D721Med (cell line): Measurements from ENCODE around the gene CTCF.

Experiments
- DNase-seq: peaks from one replicate; pipeline ENCODE4 v3.0.0; 2011; ENCODE audit warnings: low spot score; ENCODE audit not compliant: insufficient read length
- FAIRE-seq: peaks from 2 replicates; lab custom pipeline; 2011; peaks lifted over from hg19 to GRCh38; lab: Jason Lieb, UNC
- TF ChIP-seq, protein P1 (sequence below): IDR thresholded peaks from 2 replicates; pipeline ENCODE4 v1.5.1; 2012; ENCODE audit warnings: mild to moderate bottlenecking, control low read depth; ENCODE audit not compliant: insufficient read depth; ENCODE audit errors: missing control alignments

Gene CTCF

DNA sequence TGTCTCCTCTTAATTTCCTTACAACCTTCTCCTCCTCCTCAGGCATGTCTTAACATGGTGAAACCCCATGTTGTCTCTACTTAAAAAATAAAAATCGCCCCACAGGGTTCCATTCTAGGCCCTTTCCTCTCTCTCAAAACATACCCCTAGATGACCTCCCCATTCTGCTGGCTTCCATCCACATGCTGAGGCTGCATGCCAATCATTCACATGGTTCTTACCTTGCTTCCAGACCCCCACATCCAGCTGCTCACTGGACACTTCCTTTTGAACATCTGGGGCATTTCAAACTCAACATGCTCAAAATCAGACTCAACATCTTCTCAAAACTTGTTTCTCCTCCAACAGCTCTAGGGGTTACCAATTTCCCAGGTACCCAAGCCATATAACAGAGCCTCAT is 12.4 kb upstream of the CTCF start:
- FAIRE-seq, result no peak
- no peak for DNase-seq
- TF ChIP-seq, protein P1, sequence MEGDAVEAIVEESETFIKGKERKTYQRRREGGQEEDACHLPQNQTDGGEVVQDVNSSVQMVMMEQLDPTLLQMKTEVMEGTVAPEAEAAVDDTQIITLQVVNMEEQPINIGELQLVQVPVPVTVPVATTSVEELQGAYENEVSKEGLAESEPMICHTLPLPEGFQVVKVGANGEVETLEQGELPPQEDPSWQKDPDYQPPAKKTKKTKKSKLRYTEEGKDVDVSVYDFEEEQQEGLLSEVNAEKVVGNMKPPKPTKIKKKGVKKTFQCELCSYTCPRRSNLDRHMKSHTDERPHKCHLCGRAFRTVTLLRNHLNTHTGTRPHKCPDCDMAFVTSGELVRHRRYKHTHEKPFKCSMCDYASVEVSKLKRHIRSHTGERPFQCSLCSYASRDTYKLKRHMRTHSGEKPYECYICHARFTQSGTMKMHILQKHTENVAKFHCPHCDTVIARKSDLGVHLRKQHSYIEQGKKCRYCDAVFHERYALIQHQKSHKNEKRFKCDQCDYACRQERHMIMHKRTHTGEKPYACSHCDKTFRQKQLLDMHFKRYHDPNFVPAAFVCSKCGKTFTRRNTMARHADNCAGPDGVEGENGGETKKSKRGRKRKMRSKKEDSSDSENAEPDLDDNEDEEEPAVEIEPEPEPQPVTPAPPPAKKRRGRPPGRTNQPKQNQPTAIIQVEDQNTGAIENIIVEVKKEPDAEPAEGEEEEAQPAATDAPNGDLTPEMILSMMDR, result no peak

DNA sequence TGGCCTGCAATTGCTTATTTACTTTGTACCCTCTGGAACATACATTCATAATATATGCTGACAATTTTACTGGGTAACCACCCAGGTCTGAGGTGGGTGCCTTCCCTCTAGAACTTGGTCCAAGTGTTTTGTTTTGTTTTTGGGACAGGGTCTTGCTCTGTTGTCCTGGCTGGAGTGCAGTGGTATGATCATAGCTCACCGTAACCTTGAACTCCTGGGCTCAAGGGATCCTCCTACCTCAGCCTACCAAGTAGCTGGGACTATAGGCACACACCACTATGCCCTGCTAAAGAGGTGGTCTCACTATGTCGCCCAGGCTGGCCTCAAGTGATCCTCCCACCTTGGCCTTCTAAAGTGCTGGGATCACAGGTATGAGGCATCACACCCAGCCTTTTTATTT is 11.2 kb upstream of the CTCF start:
- FAIRE-seq, result no peak
- TF ChIP-seq, protein P1, result no peak
- DNase-seq, result no peak

DNA sequence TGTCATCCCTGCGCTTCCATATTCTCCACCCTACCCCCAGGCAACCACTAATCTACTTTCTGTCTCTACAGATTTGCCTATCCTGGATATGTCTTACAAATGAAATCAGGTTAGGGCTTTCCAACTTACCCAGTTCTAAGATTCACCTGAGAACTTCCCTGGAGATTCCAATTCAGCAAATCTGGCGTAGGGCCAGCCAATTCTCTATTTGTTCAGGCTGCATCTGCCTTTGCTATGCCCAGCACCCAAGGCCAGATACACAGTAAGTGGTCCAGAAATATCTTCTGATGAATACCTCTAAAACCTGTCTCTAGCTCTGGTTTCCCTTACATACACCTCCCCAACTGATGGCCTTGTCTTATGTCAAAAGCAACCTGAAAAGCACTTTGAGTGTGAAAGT is 10.4 kb upstream of the CTCF start:
- no peak for DNase-seq
- FAIRE-seq, result no peak
- TF ChIP-seq, protein P1, result no peak

DNA sequence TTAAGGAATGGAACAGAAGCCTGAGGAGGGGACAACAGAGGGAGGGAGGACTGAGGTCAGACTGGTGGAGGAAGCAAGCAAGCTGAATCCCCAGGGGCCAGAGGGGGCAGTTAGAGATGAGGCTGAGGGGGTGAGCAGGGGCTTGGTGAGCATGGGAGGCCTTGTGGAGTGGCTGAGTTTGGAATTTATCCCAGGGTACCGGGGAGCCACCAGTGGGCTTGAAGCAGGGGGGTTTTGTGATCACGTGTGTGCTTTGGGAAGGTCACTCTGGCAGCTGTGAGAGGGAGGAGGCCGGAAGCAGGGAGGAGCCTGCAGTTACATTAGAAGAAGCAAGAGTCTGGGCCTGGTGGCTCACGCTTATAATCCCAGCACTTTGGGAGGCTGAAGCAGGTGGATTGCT is 9.8 kb upstream of the CTCF start:
- TF ChIP-seq, protein P1, result no peak
- FAIRE-seq, result no peak
- no peak for DNase-seq

DNA sequence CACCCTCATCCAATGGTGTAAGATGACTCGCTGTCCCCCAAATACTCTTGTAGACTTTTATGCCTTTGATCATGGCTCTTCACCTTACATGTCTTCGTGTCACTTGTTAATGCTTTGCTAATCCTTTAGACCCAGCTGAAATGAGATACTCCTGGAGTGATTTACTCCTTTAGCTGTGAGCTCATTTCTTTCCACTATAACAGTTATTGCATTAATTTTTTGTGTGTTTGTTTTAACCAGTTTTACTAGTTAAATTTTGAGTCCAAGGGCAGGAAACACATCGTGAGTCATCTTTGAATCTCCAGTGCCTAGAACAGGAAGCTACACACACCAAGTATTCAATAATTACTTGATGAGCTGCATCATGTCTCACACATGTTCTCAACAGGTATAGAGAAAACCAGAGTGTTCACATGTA is 6.5 kb upstream of the CTCF start:
- FAIRE-seq (no peak), DNase-seq (no peak)
- TF ChIP-seq, protein P1, result no peak

DNA sequence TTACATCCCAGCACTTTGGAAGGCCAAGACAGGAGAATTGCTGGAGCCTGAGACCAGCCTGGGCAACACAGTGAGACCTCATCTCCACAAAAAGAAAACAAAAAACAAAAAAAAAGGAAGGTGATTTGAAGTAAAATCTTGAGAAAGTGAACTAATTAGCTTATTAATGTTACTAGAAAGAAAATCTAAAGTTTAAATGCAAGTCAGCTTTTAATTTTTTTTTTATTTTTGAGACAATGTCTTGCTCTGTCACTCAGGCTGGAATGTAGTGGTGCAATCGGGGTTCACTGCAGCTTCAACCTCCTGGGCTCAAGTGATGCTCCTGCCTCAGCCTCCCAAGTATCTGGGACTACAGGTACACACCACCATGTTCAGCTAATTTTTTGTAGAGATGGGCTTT is 3.5 kb upstream of the CTCF start:
- TF ChIP-seq, protein P1, result no peak
- FAIRE-seq (no peak), DNase-seq (no peak)

DNA sequence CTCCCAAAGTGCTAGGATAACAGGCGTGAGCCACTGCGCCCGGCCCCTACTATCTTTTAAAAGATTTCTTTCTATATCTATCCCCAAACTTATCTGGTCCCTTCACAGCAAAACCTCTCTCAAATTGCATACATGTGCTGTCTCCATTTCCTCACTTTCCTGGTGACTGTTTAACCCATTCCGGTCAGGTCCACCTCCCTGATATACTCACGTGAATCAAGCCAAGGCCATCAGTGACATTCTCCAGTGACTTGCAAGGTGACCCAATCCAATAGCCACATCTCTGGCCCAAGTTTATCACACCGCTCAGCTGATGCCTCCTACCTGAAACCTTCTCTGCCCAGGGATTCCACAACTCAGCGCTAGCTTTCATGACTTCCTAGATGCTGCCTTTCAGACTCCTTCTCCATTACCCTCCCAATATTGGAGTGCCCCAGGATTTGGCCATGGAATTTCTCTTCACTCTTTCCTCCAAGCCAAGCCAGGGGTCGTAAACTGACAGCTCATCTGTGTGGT is 1.4 kb upstream of the CTCF start:
- FAIRE-seq (no peak), DNase-seq (no peak)
- TF ChIP-seq, protein P1, result no peak
